ENCODE measurements around the gene SRP54. TPM values are rescaled to one million over a fixed set of nuclear protein-coding genes. Genes with fewer than 3 reads are reported as not detected.

SRP54 gene
- total and polyA plus RNA-seq, 4 donors: 20.2 to 57.5 (median 41.6) TPM

DNA sequence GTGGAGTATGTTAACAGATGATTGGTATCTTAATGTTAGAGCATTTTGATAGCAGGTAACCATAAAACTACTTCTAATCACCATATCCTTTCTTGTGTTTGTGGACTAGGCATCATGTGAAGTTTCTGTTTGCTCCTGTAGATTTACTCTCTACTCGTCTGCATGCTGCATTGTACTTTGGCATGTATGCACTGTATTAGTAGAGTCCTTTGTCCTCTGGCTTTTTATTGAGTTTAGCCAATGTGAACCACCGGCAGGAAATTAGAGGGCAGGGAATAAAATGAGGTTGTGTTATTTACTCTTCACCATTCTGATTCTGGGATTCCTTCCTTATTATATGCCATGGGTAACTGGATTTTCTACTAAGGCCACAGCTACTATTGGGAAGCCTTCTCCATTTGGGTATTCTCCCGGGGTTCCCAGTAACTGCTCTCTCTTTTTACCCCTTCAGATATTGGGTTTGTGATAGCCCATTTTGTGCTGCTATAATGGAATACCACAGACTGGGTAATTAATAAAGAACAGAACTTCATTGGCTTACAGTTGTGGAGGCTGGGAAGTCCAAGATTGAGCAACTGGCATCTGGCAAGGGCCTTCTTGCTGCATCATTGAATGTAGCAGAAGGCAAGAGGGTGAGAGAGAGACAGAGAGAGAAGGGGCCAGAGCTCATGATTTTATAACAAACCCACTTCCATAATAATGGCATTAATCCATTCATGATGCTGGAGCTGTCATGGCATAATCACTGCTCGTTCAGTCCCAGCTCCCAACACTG is 85.6 kb downstream of the SRP54 start:
- intact Hi-C loops (cut with DNase I): no loop called here
- ATAC-seq (ENCODE audit: low FRiP score) (no peak), DNase-seq (no peak)
- Histone ChIP-seq H3K4me1 (ENCODE audit: control insufficient read depth in 1 of 2, insufficient read depth in 2 of 2, low read length in 2 of 2) (no peaks in the 10 kb centered on the region), H3K4me3 (ENCODE audit: low read length in 2 of 2) (no peak overlapping the region), H3K9me3 (ENCODE audit: control insufficient read depth, low read length) (no peaks in the 10 kb centered on the region), H3K27me3 (ENCODE audit: control insufficient read depth in 1 of 2, insufficient read depth in 2 of 2, low read length in 1 of 2) (no peaks in the 10 kb centered on the region), H3K27ac (ENCODE audit: low read depth in 1 of 2, low read length in 2 of 2) (no peak overlapping the region), H3K36me3 (ENCODE audit: control insufficient read depth in 1 of 2, insufficient read depth in 2 of 2, low read length in 1 of 2) (peaks cover 2 to 13% of the 10 kb centered on the region in 2 donors)
- WGBS, 2 donors: 96 to 98% methylated on average over 4 of the region's 4 CpGs

DNA sequence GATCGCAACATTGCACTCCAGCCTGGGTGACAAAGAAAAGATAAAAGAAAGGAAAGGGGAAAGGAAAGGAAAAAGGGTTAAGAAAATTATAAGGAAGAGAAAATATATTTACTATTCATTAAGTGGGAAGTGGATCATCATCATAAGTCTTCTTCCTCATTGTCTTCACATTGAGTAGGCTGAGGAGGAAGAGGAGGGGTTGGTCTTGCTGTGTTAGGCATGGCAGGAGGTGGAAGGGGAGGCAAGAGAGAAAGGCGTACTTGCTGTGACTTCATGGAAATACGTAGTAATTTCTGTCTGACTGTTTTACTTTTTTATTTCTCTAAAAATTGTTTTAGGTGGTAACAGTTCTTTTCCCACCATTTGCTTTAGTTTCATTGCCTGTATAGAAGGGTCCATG is 89.4 kb downstream of the SRP54 start:
- intact Hi-C loops (cut with DNase I): no loop called here
- ATAC-seq (ENCODE audit: low FRiP score): no peak
- Histone ChIP-seq H3K4me1 (ENCODE audit: control insufficient read depth in 1 of 2, insufficient read depth in 2 of 2, low read length in 2 of 2) (no peaks in the 10 kb centered on the region), H3K9me3 (ENCODE audit: control insufficient read depth, low read length) (no peaks in the 10 kb centered on the region), H3K36me3 (ENCODE audit: control insufficient read depth in 1 of 2, insufficient read depth in 2 of 2, low read length in 1 of 2) (peaks cover 2 to 15% of the 10 kb centered on the region in 2 donors), H3K27me3 (ENCODE audit: control insufficient read depth in 1 of 2, insufficient read depth in 2 of 2, low read length in 1 of 2) (no peaks in the 10 kb centered on the region), H3K27ac (ENCODE audit: low read depth in 1 of 2, low read length in 2 of 2) (no peak overlapping the region), H3K4me3 (ENCODE audit: low read length in 2 of 2) (no peak overlapping the region)
- DNase-seq: no peak
- WGBS, 2 donors: 95 to 96% methylated on average over 3 of the region's 3 CpGs

DNA sequence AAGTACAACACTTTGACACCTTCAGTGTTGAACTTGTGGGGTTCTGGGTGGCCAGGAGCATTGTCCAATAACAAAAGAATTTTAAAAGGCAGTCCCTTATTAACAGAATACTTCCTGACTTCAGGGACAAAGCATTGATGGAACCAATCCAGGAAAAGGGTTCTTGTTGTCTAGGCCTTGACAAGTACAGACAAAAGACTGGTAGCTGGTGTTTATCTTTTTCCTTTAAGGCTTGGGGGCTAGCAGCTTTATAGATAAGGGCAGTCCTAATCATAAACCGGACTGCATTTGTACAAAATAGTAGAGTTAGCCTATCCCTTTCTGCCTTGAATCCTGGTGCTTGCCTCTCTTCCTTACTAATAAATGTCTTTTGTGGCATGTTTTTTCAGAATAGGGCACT is 90.7 kb downstream of the SRP54 start:
- peaks cover 2 to 12% of the 10 kb centered on the region in 2 donors for H3K36me3 ChIP-seq (ENCODE audit: control insufficient read depth in 1 of 2, insufficient read depth in 2 of 2, low read length in 1 of 2)
- ATAC-seq (ENCODE audit: low FRiP score): no peak
- no peaks in the 10 kb centered on the region for H3K9me3 ChIP-seq (ENCODE audit: control insufficient read depth, low read length)
- H3K4me3 ChIP-seq (ENCODE audit: low read length in 2 of 2): no peak overlapping the region
- DNase-seq: no peak
- H3K27ac ChIP-seq (ENCODE audit: low read depth in 1 of 2, low read length in 2 of 2): no peak overlapping the region
- H3K27me3 ChIP-seq (ENCODE audit: control insufficient read depth in 1 of 2, insufficient read depth in 2 of 2, low read length in 1 of 2): no peaks in the 10 kb centered on the region
- no peaks in the 10 kb centered on the region for H3K4me1 ChIP-seq (ENCODE audit: control insufficient read depth in 1 of 2, insufficient read depth in 2 of 2, low read length in 2 of 2)
- intact Hi-C loops (cut with DNase I): no loop called here
- WGBS, 2 donors: 92 to 97% methylated on average over 1 of the region's 1 CpG

DNA sequence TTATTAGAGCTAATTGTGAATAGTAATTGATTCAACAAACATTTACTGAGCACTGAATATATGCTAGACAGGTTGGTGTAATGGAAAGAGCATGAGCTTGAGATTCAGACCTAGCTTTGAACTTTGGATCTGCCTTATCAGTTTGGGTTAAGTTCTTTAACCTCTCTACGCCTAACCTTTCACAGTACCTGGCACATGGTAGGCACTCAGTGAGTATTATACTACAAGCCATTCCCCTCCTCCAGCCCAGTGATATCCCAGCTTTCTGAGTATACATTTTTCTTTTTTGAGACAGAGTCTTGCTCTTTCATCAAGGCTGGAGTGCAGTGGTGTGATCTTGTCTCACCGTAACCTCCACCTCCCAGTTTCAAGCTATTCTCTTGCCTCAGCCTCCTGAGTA is 95.3 kb downstream of the SRP54 start:
- no peaks in the 10 kb centered on the region for H3K9me3 ChIP-seq (ENCODE audit: control insufficient read depth, low read length)
- WGBS, 2 donors: 91 to 97% methylated on average over 2 of the region's 2 CpGs
- H3K27me3 ChIP-seq (ENCODE audit: control insufficient read depth in 1 of 2, insufficient read depth in 2 of 2, low read length in 1 of 2): no peaks in the 10 kb centered on the region
- H3K4me3 ChIP-seq (ENCODE audit: low read length in 2 of 2): no peak overlapping the region
- peaks cover 0 to 10% of the 10 kb centered on the region in 2 donors for H3K36me3 ChIP-seq (ENCODE audit: control insufficient read depth in 1 of 2, insufficient read depth in 2 of 2, low read length in 1 of 2)
- ATAC-seq (ENCODE audit: low FRiP score): no peak
- H3K4me1 ChIP-seq (ENCODE audit: control insufficient read depth in 1 of 2, insufficient read depth in 2 of 2, low read length in 2 of 2): no peaks in the 10 kb centered on the region
- intact Hi-C loops (cut with DNase I): no loop called here
- DNase-seq: no peak
- no peak overlapping the region for H3K27ac ChIP-seq (ENCODE audit: low read depth in 1 of 2, low read length in 2 of 2)

Other genes with a start within 250 kb of the SRP54 start
- gene BAZ1A, start 107.6 kb upstream of the SRP54 start, total RNA-seq: 10 to 100 TPM; 24.8 to 26.6 TPM
- gene BAZ1A, start 107.6 kb upstream of the SRP54 start, polyA plus RNA-seq: 10 to 100 TPM in 1 of 2 donors, 1 to 10 TPM in 1; 9.1 to 19.5 TPM
- 10 to 100 TPM; 70.7 to 94.0 TPM for gene FAM177A1, start 63.3 kb downstream of the SRP54 start, total RNA-seq
- 10 to 100 TPM; 72.4 to 96.4 TPM for gene FAM177A1, start 63.3 kb downstream of the SRP54 start, polyA plus RNA-seq
- gene PPP2R3C, start 139.0 kb downstream of the SRP54 start, total RNA-seq: 10 to 100 TPM; 33.1 to 36.6 TPM
- 10 to 100 TPM; 47.2 to 63.2 TPM for gene PPP2R3C, start 139.0 kb downstream of the SRP54 start, polyA plus RNA-seq
- 10 to 100 TPM; 20.0 to 20.4 TPM for gene PRORP, start 139.6 kb downstream of the SRP54 start, total RNA-seq
- gene PRORP, start 139.6 kb downstream of the SRP54 start, polyA plus RNA-seq: 10 to 100 TPM; 11.0 to 11.5 TPM